Activated CD4-positive, alpha-beta T cell treated with anti-CD3 and anti-CD28 coated beads, Interleukin-2, amount 50 U/mL, for 24 hours (primary cell): ENCODE measurements around the gene FAM171A2.

ENCODE experiments used
- DNase-seq, 2 donors: peaks; one replicate each; pipeline ENCODE4 v3.0.0-alpha.2; 2020; ENCODE audit warnings: low read depth in 1 of 2, low spot score in 1 of 2

FAM171A2 gene

GRCh38 chr17:44361292-44362260 is 2.1 kb downstream of the FAM171A2 start:
- no peak for DNase-seq

- DNase-seq = no peak
These were observed 2.8 kb downstream of the FAM171A2 start for GRCh38 chr17:44360826-44361225.

- DNase-seq = no peak
These were observed 3.5 kb downstream of the FAM171A2 start for GRCh38 chr17:44360144-44360533.

- no peak for DNase-seq
These were observed 4.1 kb downstream of the FAM171A2 start for GRCh38 chr17:44359458-44360143.

GRCh38 chr17:44359006-44359405 is 4.6 kb downstream of the FAM171A2 start:
- no peak for DNase-seq

- no peak for DNase-seq
These were observed 5.6 kb downstream of the FAM171A2 start for GRCh38 chr17:44358066-44358465.

GRCh38 chr17:44356241-44356640 is 7.4 kb downstream of the FAM171A2 start:
- no peak for DNase-seq

- DNase-seq = no peak
These were observed 8.0 kb downstream of the FAM171A2 start for GRCh38 chr17:44355642-44356099.

GRCh38 chr17:44354582-44355561 is 8.8 kb downstream of the FAM171A2 start:
- DNase-seq = peak; percentile 21 to 22

GRCh38 chr17:44353672-44354331 is 9.9 kb downstream of the FAM171A2 start:
- DNase-seq = no peak

- no peak for DNase-seq
These were observed 10.6 kb downstream of the FAM171A2 start for GRCh38 chr17:44352828-44353671.

- no peak for DNase-seq
These were observed 11.5 kb downstream of the FAM171A2 start for GRCh38 chr17:44351961-44352827.

GRCh38 chr17:44351464-44351863 is 12.2 kb downstream of the FAM171A2 start:
- no peak for DNase-seq

- peak; percentile 55 to 61 for DNase-seq
These were observed 12.9 kb downstream of the FAM171A2 start for GRCh38 chr17:44350733-44351226.

- no peak for DNase-seq
These were observed 14.0 kb downstream of the FAM171A2 start for GRCh38 chr17:44349553-44350070.

- no peak for DNase-seq
These were observed 14.7 kb downstream of the FAM171A2 start for GRCh38 chr17:44348988-44349364.

GRCh38 chr17:44348234-44348987 is 15.2 kb downstream of the FAM171A2 start:
- no peak for DNase-seq
